GM18907 (cell line): ENCODE results near the gene EPHA3.

ENCODE experiments used
- ATAC-seq: cut with Tn5 transposase; IDR thresholded peaks from one replicate; pipeline ENCODE4 v1.9.1; 2021; ENCODE audit warnings: mild to moderate bottlenecking, moderate library complexity; ENCODE audit not compliant: unreplicated experiment

The EPHA3 gene

GRCh38 chr3:89527736-89528305, 420.4 kb downstream of the EPHA3 start:
- ATAC-seq = no peak
